Neuronal stem cell (in vitro differentiated cells): ENCODE measurements around the gene PPM1J.

Experiments used
- DNase-seq: peaks from one replicate; pipeline ENCODE4 v3.0.0-alpha.2; 2013; ENCODE audit warnings: low spot score
- H2AFZ ChIP-seq: one replicate; pipeline ENCODE4 v1.6.1; 2013; ENCODE audit warnings: mild to moderate bottlenecking, low read length, inconsistent platforms
- H2AK5ac ChIP-seq: 2 replicates; pipeline ENCODE4 v1.6.1; 2013; ENCODE audit warnings: low read depth, mild to moderate bottlenecking, inconsistent platforms, low read length, moderate library complexity, mixed read lengths
- H2BK120ac ChIP-seq: 2 replicates; pipeline ENCODE4 v1.6.1; 2013; ENCODE audit warnings: low read depth, mild to moderate bottlenecking, inconsistent platforms, low read length, moderate library complexity, mixed read lengths
- H2BK12ac ChIP-seq: one replicate; pipeline ENCODE4 v1.6.1; 2013; ENCODE audit warnings: low read length, inconsistent platforms
- H2BK15ac ChIP-seq: 2 replicates; pipeline ENCODE4 v1.6.1; 2013; ENCODE audit warnings: mild to moderate bottlenecking, low read length, inconsistent platforms, mixed read lengths
- H2BK5ac ChIP-seq: one replicate; pipeline ENCODE4 v1.6.1; 2013; ENCODE audit warnings: inconsistent platforms, mild to moderate bottlenecking, low read length, moderate library complexity
- H3K14ac ChIP-seq: one replicate; pipeline ENCODE4 v1.6.1; 2013; ENCODE audit warnings: low read length, inconsistent platforms
- H3K18ac ChIP-seq: 2 replicates; pipeline ENCODE4 v1.6.1; 2013; ENCODE audit warnings: low read length, inconsistent platforms
- H3K23ac ChIP-seq: 2 replicates; pipeline ENCODE4 v1.6.1; 2013; ENCODE audit warnings: low read depth, mild to moderate bottlenecking, mixed read lengths, low read length, inconsistent platforms; ENCODE audit not compliant: poor library complexity
- H3K27ac ChIP-seq: replicated peaks from 3 replicates; pipeline ENCODE4 v1.5.1; 2013; ENCODE audit warnings: low read length, inconsistent platforms
- H3K27me3 ChIP-seq, 3 experiments: 2 replicates each; pipeline ENCODE4 v1.6.1; 2013; ENCODE audit warnings: low read length in 3 of 3, mild to moderate bottlenecking in 2 of 3, inconsistent platforms in 1 of 3, low read depth in 1 of 3, mixed read lengths in 1 of 3, moderate library complexity in 1 of 3; ENCODE audit not compliant: control insufficient read depth in 3 of 3, insufficient read depth in 3 of 3
- H3K36me3 ChIP-seq, 2 donors: replicated peaks in 1 of 2; 2 replicates each; pipeline ENCODE4 v1.6.1; 2013; ENCODE audit warnings: low read length in 2 of 2; ENCODE audit not compliant: control insufficient read depth in 2 of 2, insufficient read depth in 2 of 2
- H3K4ac ChIP-seq: 2 replicates; pipeline ENCODE4 v1.6.1; 2013; ENCODE audit warnings: inconsistent platforms, mild to moderate bottlenecking, low read length, moderate library complexity
- H3K4me1 ChIP-seq, 2 donors: 1 replicate in 1 of 2; 2 replicates in 1 of 2; pipeline ENCODE4 v1.6.1; 2013; ENCODE audit warnings: low read length in 2 of 2, low read depth in 1 of 2; ENCODE audit not compliant: control insufficient read depth in 2 of 2, insufficient read depth in 1 of 2
- H3K4me2 ChIP-seq: one replicate; pipeline ENCODE4 v1.6.1; 2013; ENCODE audit warnings: mild to moderate bottlenecking, low read length, inconsistent platforms; ENCODE audit not compliant: insufficient read depth, poor library complexity, severe bottlenecking
- H3K4me3 ChIP-seq, 2 donors: 2 replicates each; pipeline ENCODE4 v1.5.1; 2013; ENCODE audit warnings: low read length in 2 of 2, mild to moderate bottlenecking in 2 of 2, inconsistent platforms in 1 of 2, moderate library complexity in 1 of 2
- H3K79me1 ChIP-seq: one replicate; pipeline ENCODE4 v1.6.1; 2013; ENCODE audit warnings: low read depth, mild to moderate bottlenecking, inconsistent platforms, low read length, moderate library complexity
- H3K9ac ChIP-seq: one replicate; pipeline ENCODE4 v1.6.1; 2013; ENCODE audit warnings: mild to moderate bottlenecking, low read depth, low read length, inconsistent platforms; ENCODE audit not compliant: poor library complexity
- H3K9me3 ChIP-seq, 2 donors: replicated peaks in 1 of 2; 2 replicates each; pipeline versions ENCODE3 to v1.6.1; 2013; ENCODE audit warnings: low read length in 2 of 2, mild to moderate bottlenecking in 2 of 2, inconsistent platforms in 1 of 2, low read depth in 1 of 2, mixed read lengths in 1 of 2, moderate library complexity in 1 of 2; ENCODE audit not compliant: control insufficient read depth in 2 of 2, insufficient read depth in 1 of 2
- H4K8ac ChIP-seq: one replicate; pipeline ENCODE4 v1.6.1; 2013; ENCODE audit warnings: low read depth, mild to moderate bottlenecking, inconsistent platforms, low read length, moderate library complexity
- H4K91ac ChIP-seq: one replicate; pipeline ENCODE4 v1.6.1; 2013; ENCODE audit warnings: low read length, low read depth, mild to moderate bottlenecking, inconsistent platforms; ENCODE audit not compliant: poor library complexity
- WGBS, 2 donors: extraction: QIAGEN DNeasy Blood & Tissue Kit; methylation state at CpG; one replicate each; pipeline ENCODE4 v1.1.7; 2013; ENCODE audit warnings: missing lambda C conversion rate in 2 of 2, mixed read lengths in 1 of 2; ENCODE audit not compliant: insufficient read length in 2 of 2, insufficient replicate concordance in 1 of 2; ENCODE audit errors: extremely low coverage in 2 of 2; 5-methylcytosine and 5-hydroxymethylcytosine counted together

PPM1J gene

GRCh38 chr1:112711041-112711440 is 4.1 kb downstream of the PPM1J start:
- no peak overlapping the region for H2BK5ac ChIP-seq
- H4K91ac ChIP-seq = no peak overlapping the region
- H2BK120ac ChIP-seq = no peak overlapping the region
- H3K9ac ChIP-seq = no peak overlapping the region
- no peak overlapping the region for H2AK5ac ChIP-seq
- no peak overlapping the region for H3K4me2 ChIP-seq
- no peak overlapping the region for H3K4me3 ChIP-seq
- no peak overlapping the region for H3K18ac ChIP-seq
- H2AFZ ChIP-seq = no peak overlapping the region
- H2BK12ac ChIP-seq = no peak overlapping the region
- WGBS, 2 donors = no CpG with 5 or more reads among the region's 7 CpGs
- peaks cover 8 to 68% (median 24%) of the 10 kb centered on the region in 3 experiments for H3K27me3 ChIP-seq
- no peak overlapping the region for H3K4ac ChIP-seq
- H3K9me3 ChIP-seq = no peaks in the 10 kb centered on the region
- H3K36me3 ChIP-seq = no peaks in the 10 kb centered on the region
- peaks cover 11 to 14% of the 10 kb centered on the region in 2 donors for H3K4me1 ChIP-seq
- no peak overlapping the region for H3K23ac ChIP-seq
- no peak overlapping the region for H4K8ac ChIP-seq
- H3K79me1 ChIP-seq = no peaks in the 10 kb centered on the region
- H3K14ac ChIP-seq = no peak overlapping the region
- no peak for DNase-seq
- no peak overlapping the region for H2BK15ac ChIP-seq
- H3K27ac ChIP-seq = no peak overlapping the region

GRCh38 chr1:112710586-112710985 is 4.5 kb downstream of the PPM1J start:
- Histone ChIP-seq H4K91ac (no peak overlapping the region), H4K8ac (no peak overlapping the region), H2AFZ (no peak overlapping the region), H3K4me3 (no peak overlapping the region), H3K14ac (no peak overlapping the region), H2BK15ac (no peak overlapping the region), H3K79me1 (peaks cover 4% of the 10 kb centered on the region), H2BK12ac (peak overlapping the region; percentile 8), H3K27ac (no peak overlapping the region), H3K4me2 (no peak overlapping the region), H3K36me3 (no peaks in the 10 kb centered on the region), H3K4me1 (peaks cover 14% of the 10 kb centered on the region in 2 donors), H3K18ac (no peak overlapping the region), H2BK5ac (no peak overlapping the region), H2AK5ac (no peak overlapping the region), H3K9me3 (no peaks in the 10 kb centered on the region), H3K4ac (no peak overlapping the region), H2BK120ac (no peak overlapping the region), H3K27me3 (peaks cover 8 to 68% (median 21%) of the 10 kb centered on the region in 3 experiments), H3K9ac (no peak overlapping the region), H3K23ac (no peak overlapping the region)
- no CpG with 5 or more reads among the region's 3 CpGs for WGBS, 2 donors
- no peak for DNase-seq

DNA sequence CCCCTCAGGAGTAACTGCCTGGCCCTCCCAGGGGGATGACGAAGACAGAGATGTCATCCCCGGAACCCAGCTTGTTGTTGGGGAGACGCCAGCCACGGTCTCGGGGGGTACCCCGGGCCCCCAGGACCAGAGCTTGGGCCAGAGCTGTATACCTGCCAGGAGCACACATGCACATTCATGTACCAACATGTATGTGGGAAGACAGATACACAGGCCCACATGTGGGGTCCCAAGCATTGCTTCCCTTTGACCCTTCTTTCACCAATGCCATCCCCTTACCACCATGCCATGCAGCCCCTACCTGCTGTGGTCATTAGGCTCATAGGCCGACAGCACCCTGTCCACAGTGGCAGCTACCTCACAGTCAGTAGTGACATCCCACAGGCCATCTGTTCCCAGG is 5.0 kb downstream of the PPM1J start:
- no peak overlapping the region for H4K8ac ChIP-seq
- no peak overlapping the region for H3K9ac ChIP-seq
- H3K9me3 ChIP-seq = no peaks in the 10 kb centered on the region
- H2AK5ac ChIP-seq = no peak overlapping the region
- peaks cover 4% of the 10 kb centered on the region for H3K79me1 ChIP-seq
- no peak for DNase-seq
- no peak overlapping the region for H4K91ac ChIP-seq
- no peak overlapping the region for H3K4me3 ChIP-seq
- no peak overlapping the region for H3K23ac ChIP-seq
- H2BK120ac ChIP-seq = no peak overlapping the region
- H3K27me3 ChIP-seq = peaks cover 8 to 68% (median 18%) of the 10 kb centered on the region in 3 experiments
- H3K18ac ChIP-seq = no peak overlapping the region
- H2BK15ac ChIP-seq = no peak overlapping the region
- no peak overlapping the region for H2BK5ac ChIP-seq
- WGBS, 2 donors = no CpG with 5 or more reads among the region's 7 CpGs
- H3K4me1 ChIP-seq = peaks cover 18 to 19% of the 10 kb centered on the region in 2 donors
- no peak overlapping the region for H3K4me2 ChIP-seq
- peak overlapping the region; percentile 8 for H2BK12ac ChIP-seq
- no peak overlapping the region for H3K14ac ChIP-seq
- no peak overlapping the region for H3K4ac ChIP-seq
- H3K27ac ChIP-seq = no peak overlapping the region
- H3K36me3 ChIP-seq = no peaks in the 10 kb centered on the region
- no peak overlapping the region for H2AFZ ChIP-seq

GRCh38 chr1:112708489-112708888 is 6.6 kb downstream of the PPM1J start:
- no peak overlapping the region for H2BK15ac ChIP-seq
- no peak overlapping the region for H3K23ac ChIP-seq
- peaks cover 4% of the 10 kb centered on the region for H3K79me1 ChIP-seq
- no peak overlapping the region for H2BK12ac ChIP-seq
- no peak overlapping the region for H4K91ac ChIP-seq
- no peak overlapping the region for H3K18ac ChIP-seq
- no peak overlapping the region for H3K4ac ChIP-seq
- no peak overlapping the region for H2BK120ac ChIP-seq
- H3K36me3 ChIP-seq = peaks cover 0 to 7% of the 10 kb centered on the region in 2 donors
- H3K14ac ChIP-seq = no peak overlapping the region
- H3K4me3 ChIP-seq = no peak overlapping the region
- WGBS, 2 donors = no CpG with 5 or more reads among the region's 3 CpGs
- H3K9ac ChIP-seq = no peak overlapping the region
- H2AK5ac ChIP-seq = no peak overlapping the region
- H3K9me3 ChIP-seq = no peaks in the 10 kb centered on the region
- DNase-seq = no peak
- no peak overlapping the region for H3K27ac ChIP-seq
- H4K8ac ChIP-seq = no peak overlapping the region
- H2BK5ac ChIP-seq = no peak overlapping the region
- peaks cover 0 to 53% (median 3%) of the 10 kb centered on the region in 3 experiments for H3K27me3 ChIP-seq
- no peak overlapping the region for H2AFZ ChIP-seq
- H3K4me1 ChIP-seq = peaks cover 23 to 24% of the 10 kb centered on the region in 2 donors
- H3K4me2 ChIP-seq = no peak overlapping the region
